Stimulated activated CD4-positive, alpha-beta T cell treated with anti-CD3 and anti-CD28 coated beads, TNF-alpha, amount 100 ng/mL, for 48 hours (primary cell): ENCODE measurements around the gene DELE1.
A peak's percentile ranks its signal among the peaks of the same experiment; 100 is the strongest.

Experiments used
- DNase-seq, 3 donors: peaks; one replicate each; pipeline ENCODE4 v3.0.0-alpha.2; 2020; ENCODE audit warnings: low read depth in 3 of 3

Gene DELE1

GRCh38 chr5:141923448-141924313 is at the start of gene DELE1:
DELE1 (plus strand) TSS chr5:141923871; CDS start chr5:141923942, 71 bp downstream.
- peak; percentile 86 to 95 (median 92) for DNase-seq

GRCh38 chr5:141873933-141874261 is 49.8 kb upstream of the DELE1 start:
- no peak for DNase-seq

GRCh38 chr5:141874262-141874964 is 49.3 kb upstream of the DELE1 start:
- no peak for DNase-seq

- no peak for DNase-seq
Observed at GRCh38 chr5:141875022-141875740, 48.5 kb upstream of the DELE1 start.

GRCh38 chr5:141875795-141876627 is 47.7 kb upstream of the DELE1 start:
- no peak for DNase-seq

GRCh38 chr5:141876628-141877355 is 46.9 kb upstream of the DELE1 start:
- DNase-seq: no peak

GRCh38 chr5:141877356-141878185 is 46.1 kb upstream of the DELE1 start:
- no peak for DNase-seq

- no peak for DNase-seq
Observed at GRCh38 chr5:141878186-141878710, 45.4 kb upstream of the DELE1 start, which contains the start of gene PCDH1. PCDH1 (minus strand) TSS chr5:141878410; CDS start chr5:141878262, 148 bp downstream.

- DNase-seq: peak; percentile 81 to 91 (median 87)
Observed at GRCh38 chr5:141878711-141879425, 44.8 kb upstream of the DELE1 start.

- DNase-seq: no peak
Observed at GRCh38 chr5:141879426-141879759, 44.3 kb upstream of the DELE1 start.

- DNase-seq: no peak
Observed at GRCh38 chr5:141879941-141880738, 43.5 kb upstream of the DELE1 start.

GRCh38 chr5:141880961-141881801 is 42.5 kb upstream of the DELE1 start:
- no peak for DNase-seq

GRCh38 chr5:141881886-141882285 is 41.8 kb upstream of the DELE1 start:
- DNase-seq: no peak

- DNase-seq: no peak
Observed at GRCh38 chr5:141882594-141883183, 41.0 kb upstream of the DELE1 start.

- no peak for DNase-seq
Observed at GRCh38 chr5:141883184-141883891, 40.3 kb upstream of the DELE1 start.

- no peak for DNase-seq
Observed at GRCh38 chr5:141883892-141884318, 39.8 kb upstream of the DELE1 start.
